CD4-positive, alpha-beta T cell treated with Interleukin-2 at 100 ng/mL for 4 hours (primary cell): Measurements from ENCODE around the gene DNAJC13.
"Not testable (repeated sequence)": the region's sequence is repeated elsewhere in the genome, so short reads cannot be mapped to it uniquely, and the experiment has no call there.

ENCODE experiments used
- DNase-seq: peaks from one replicate; pipeline ENCODE4 v3.0.0-alpha.2; 2020; ENCODE audit warnings: low spot score

DNAJC13 gene

DNA sequence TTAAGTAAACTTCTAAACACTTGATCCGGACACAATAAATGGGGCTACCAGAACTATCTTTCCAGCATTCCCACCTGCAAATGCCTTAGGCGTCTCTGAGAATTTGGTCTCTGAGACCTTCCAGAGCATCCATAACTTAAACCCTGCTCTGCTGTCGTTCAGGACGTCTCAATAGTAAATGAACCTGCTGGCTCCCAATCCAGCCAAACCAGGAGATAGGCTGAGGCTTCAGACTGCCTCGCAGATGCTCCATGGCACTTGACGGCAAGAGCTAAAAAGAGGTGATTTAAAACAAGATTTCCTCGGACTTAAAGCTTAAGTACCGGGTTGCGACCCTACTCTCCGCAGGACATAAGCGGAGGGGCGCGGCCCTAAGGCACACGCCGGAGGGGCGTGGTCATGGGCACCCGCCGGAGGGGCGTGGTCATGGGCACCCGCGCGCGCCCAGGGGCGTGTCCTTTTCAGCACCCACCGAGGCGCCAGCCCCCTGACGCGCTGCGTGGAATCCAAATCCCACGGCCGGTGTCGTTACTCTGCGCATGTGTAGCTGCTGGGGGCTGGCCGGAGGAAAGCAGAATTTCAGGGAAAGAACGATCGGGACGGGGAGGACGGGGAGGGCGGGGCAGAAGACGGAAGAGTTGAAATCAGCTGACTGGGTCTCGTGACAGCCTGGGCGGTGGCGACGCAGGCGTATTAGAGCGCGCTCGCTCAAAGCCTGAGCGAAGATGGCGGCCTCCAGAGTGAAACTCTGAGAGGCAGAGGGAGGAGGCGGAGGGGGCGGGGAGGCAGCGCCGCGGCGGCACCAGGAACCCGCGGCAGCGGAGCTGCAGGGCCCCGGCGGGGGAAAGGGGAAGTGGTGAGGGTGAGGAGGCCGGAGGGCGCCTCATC, at the start of gene DNAJC13:
TSS of gene DNAJC13 (plus strand) at position 696 of the 888 bp plus-strand sequence. CDS start 17,049 bp downstream, outside the sequence.
- DNase-seq, result peak; percentile 93

DNA sequence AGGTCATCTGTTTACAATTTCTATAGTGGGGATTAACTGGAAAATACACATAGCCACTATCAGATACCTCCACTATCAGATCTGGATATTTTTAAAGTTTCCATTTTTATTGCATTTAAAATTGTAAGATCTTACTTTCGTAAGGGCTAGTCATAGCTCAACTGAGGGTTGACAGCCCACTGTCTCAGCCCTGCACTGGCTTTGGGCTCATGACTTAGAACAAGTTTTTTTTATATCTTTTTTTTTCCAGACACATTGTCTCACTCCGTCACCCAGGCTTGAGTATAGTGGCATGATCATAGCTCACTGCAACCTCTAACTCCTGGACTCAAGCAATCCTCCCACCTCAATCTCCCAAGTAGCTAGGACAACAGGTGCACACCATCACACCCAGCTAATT, 48.8 kb upstream of the DNAJC13 start:
- no peak for DNase-seq

GRCh38 chr3:132368962-132369361, 48.3 kb upstream of the DNAJC13 start:
- DNase-seq, result no peak

DNA sequence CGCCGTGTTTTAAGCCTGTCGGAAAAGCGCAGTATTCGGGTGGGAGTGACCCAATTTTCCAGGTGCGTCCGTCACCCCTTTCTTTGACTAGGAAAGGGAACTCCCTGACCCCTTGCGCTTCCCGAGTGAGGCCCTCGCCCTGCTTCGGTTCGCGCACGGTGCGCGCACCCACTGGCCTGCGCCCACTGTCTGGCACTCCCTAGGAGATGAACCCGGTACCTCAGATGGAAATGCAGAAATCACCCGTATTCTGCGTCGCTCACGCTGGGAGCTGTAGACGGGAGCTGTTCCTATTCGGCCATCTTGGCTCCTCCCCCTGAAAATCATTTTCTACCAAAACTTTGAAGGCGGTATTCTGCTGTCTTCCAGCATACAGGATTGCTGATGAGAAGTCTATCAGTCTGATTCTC, 40.4 kb upstream of the DNAJC13 start:
- DNase-seq, result not testable (repeated sequence)

- DNase-seq, result no peak
These were observed 39.1 kb upstream of the DNAJC13 start for GRCh38 chr3:132378048-132378762.

GRCh38 chr3:132378846-132379245, 38.5 kb upstream of the DNAJC13 start:
- DNase-seq, result no peak

DNA sequence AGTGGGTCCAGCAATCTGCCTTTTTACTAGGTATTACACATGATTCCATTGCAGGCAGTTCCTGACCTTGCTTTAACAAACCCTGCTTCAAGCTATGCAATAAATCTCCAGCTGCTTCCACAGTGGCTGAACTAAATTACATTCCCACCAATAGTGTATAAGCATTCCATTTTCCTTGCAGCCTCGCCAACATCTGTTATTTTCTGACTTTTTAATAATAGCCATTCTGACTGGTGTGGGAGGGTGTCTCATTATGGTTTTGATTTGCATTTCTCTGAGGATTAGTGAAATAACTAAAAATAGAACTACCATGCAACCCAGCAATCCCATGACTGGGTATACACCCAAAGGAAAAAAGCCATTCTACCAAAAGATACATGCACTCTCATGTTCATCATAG, 36.4 kb upstream of the DNAJC13 start:
- DNase-seq, result no peak

GRCh38 chr3:132381348-132381944, 35.9 kb upstream of the DNAJC13 start:
- no peak for DNase-seq

GRCh38 chr3:132382267-132382666, 35.0 kb upstream of the DNAJC13 start:
- DNase-seq, result no peak

GRCh38 chr3:132382688-132383194, 34.6 kb upstream of the DNAJC13 start:
- no peak for DNase-seq

- DNase-seq, result no peak
These were observed 31.0 kb upstream of the DNAJC13 start for GRCh38 chr3:132386259-132386658.

- not testable (repeated sequence) for DNase-seq
These were observed 24.6 kb upstream of the DNAJC13 start for GRCh38 chr3:132392675-132393074.

DNA sequence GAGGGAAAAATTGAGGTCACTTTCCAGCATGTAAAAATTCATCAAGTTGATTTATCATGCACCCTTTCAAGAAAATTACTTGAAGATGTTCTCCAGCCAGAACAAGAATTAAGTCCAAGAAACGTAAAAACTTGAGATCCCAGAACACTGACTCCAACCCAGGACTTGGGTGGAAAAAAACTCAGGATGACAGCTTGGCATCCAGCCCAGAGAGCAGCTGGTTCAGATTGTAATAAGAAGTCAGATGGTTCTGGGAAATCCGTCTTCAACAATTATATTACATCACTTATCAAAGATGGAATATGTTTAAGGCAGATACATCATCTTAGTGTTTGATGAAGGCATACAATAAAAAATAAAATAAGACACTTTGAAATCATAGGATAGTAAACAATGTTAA, 23.0 kb upstream of the DNAJC13 start:
- DNase-seq, result no peak

GRCh38 chr3:132395126-132395525, 22.2 kb upstream of the DNAJC13 start:
- no peak for DNase-seq

DNA sequence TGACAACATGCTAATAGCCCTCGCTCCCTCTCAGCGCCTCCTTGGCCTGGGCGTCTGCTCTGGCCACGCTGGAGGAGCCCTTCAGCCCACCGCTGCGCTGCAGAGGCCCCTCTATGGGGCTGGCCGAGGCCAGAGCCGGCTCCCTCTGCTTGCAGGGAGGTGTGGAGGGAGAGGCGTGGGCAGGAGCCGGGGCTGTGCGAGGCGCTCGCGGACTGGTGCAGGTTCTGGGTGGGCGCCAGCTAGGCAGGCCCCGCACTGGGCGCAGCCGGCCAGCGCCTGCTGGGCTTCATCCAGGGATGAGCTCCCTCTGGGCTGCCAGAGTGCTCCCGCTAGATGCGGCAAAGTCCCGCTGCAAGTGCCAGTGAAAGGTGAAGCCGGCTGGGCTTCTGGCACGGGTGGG, 21.0 kb upstream of the DNAJC13 start:
- DNase-seq, result no peak

DNA sequence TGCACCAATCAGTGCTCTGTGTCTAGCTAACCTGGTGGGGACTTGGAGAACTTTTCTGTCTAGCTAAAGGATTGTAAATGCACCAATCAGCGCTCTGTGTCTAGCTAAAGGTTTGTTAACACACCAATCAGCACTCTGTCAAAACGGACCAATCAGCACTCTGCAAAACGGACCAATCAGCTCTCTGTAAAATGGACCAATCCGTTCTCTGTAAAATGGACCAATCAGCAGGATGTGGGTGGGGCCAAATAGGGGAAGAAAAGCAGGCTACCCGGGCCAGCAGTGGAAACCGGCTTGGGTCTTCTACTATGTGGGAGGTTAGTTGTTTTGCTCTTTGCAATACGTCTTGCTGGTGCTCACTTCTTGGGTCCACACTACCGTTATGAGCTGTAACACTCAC, 20.5 kb upstream of the DNAJC13 start:
- not testable (repeated sequence) for DNase-seq

GRCh38 chr3:132399054-132399929, 18.0 kb upstream of the DNAJC13 start:
- DNase-seq, result peak; percentile 22

- no peak for DNase-seq
These were observed 16.0 kb upstream of the DNAJC13 start for GRCh38 chr3:132401255-132401654.

DNA sequence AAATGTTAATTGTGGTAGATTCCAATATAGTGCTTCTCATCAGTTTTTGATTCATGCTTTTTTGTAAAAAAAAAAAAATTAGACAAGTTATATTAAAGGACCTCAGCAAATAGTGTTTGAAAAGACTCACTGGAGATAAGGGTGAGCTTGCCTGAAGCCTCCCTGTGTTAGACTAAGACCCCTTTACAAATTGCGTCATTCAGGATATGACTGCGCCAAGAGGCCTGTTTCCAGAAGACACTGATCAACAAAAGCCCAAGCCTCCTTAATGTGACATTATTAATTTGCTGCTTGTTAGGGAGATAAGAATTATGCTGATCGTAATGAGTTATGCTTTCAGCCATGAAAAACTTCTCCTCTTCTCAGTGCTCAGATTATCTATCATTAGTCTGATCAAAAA, 13.0 kb upstream of the DNAJC13 start:
- DNase-seq, result no peak

DNA sequence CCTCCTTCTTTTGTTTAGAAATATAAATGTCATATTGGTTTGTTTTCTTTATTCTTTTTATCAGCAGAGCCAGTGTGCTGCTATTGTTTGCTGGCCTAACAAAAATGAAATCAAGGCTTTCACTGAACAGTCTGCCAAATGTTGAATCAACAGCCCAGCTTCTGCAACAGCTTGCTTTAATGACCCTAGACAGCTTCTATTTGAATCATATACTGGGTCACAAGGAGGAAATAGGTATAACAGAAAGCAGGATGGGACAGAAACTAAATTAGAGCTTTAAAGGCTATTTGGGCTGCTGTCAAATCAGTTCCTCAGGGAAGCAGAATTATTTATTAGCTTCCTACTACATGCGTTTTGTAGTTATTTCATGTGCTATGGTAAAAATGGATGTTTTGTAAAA, 12.1 kb upstream of the DNAJC13 start:
- no peak for DNase-seq

- no peak for DNase-seq
These were observed 11.5 kb upstream of the DNAJC13 start for GRCh38 chr3:132405609-132406299.
